Stomach (tissue), 9 donors: ENCODE results near the gene KASH5. TPM values are rescaled to one million over a fixed set of nuclear protein-coding genes. Genes with fewer than 3 reads are reported as not detected.

Source experiments
- DNase-seq, 2 donors: peaks; one replicate each; pipeline versions ENCODE4 v3.0.0 to v3.0.0-alpha.2; 2013 to 2019
- H3K27ac ChIP-seq, 5 donors: fragments of 200-600 bp in 4 of 5; sonication (generic) in 4 of 5; one replicate each; pipeline ENCODE4 v1.5.1; 2013 to 2019; ENCODE audit warnings: mild to moderate bottlenecking in 1 of 5, moderate library complexity in 1 of 5
- H3K27me3 ChIP-seq, 3 donors: fragments of 200-600 bp; sonication (generic); one replicate each; pipeline ENCODE4 v1.5.1; 2017 to 2019; ENCODE audit warnings: mixed run types in 1 of 3
- H3K36me3 ChIP-seq, 4 donors: fragments of 200-600 bp; sonication (generic); 1 replicate in 3 of 4; 2 replicates in 1 of 4; pipeline ENCODE4 v1.5.1; 2016 to 2019
- H3K4me1 ChIP-seq, 4 donors: fragments of 200-600 bp; sonication (generic); one replicate each; pipeline ENCODE4 v1.5.1; 2016 to 2019
- H3K4me3 ChIP-seq, 4 donors: fragments of 200-600 bp; sonication (generic) in 3 of 4; one replicate each; pipeline ENCODE4 v1.5.1; 2016 to 2019; ENCODE audit warnings: mild to moderate bottlenecking in 1 of 4
- H3K9me3 ChIP-seq, 4 donors: fragments of 200-600 bp; sonication (generic); one replicate each; pipeline ENCODE4 v1.5.1; 2016 to 2019
- CTCF ChIP-seq, 7 experiments: fragments of 450-650 bp in 4 of 7; fragments of 200-600 bp in 3 of 7; sonication (generic) in 3 of 7; IDR thresholded peaks; one replicate each; pipeline ENCODE4 v1.5.1; 2016 to 2019; ENCODE audit warnings: antibody characterized with exemption in 7 of 7, control low read depth in 2 of 7, mild to moderate bottlenecking in 1 of 7
- EP300 ChIP-seq: sonication (generic); formaldehyde crosslinking; IDR thresholded peaks from one replicate; pipeline ENCODE4 v1.6.1; 2017; ENCODE audit warnings: antibody characterized with exemption
- POLR2A ChIP-seq, 4 donors: fragments of 450-650 bp; IDR thresholded peaks; one replicate each; pipeline ENCODE4 v1.6.1; 2016; ENCODE audit warnings: antibody characterized with exemption in 4 of 4, control low read depth in 2 of 4, mild to moderate bottlenecking in 1 of 4, moderate library complexity in 1 of 4
- POLR2AphosphoS5 ChIP-seq, 3 donors: sonication (generic); formaldehyde crosslinking; IDR thresholded peaks; one replicate each; pipeline ENCODE4 v1.6.1; 2016; ENCODE audit warnings: antibody characterized with exemption in 3 of 3
- WGBS, 5 donors: extraction: QIAGEN DNeasy Blood & Tissue Kit in 3 of 5; methylation state at CpG; one replicate each; pipeline versions ENCODE4 v1.1.5 to v1.1.7; 2013 to 2018; 5-methylcytosine and 5-hydroxymethylcytosine counted together
- intact Hi-C: fragments of 100-400 bp; cut with DNase I; formaldehyde crosslinking; loops from one replicate; pipeline ENCODE4 v1.15.1; 2023; ENCODE audit warnings: low total_unique reads
- polyA plus RNA-seq, 3 donors: library from polyadenylated mRNA; stranded (reverse); fragments of 200-250 nt; gene quantifications; one replicate each; pipeline ENCODE4 v1.2.3, GENCODE V29; 2013
- total RNA-seq, 5 donors: library from RNA; depleted of rRNA; stranded (reverse); fragments of >200 nt; gene quantifications; one replicate each; pipeline versions ENCODE4 v1.1.0 to v1.2.3, GENCODE V29; 2014 to 2016
- donor health status: healthy with polysubstance abuse.
- donor health status: Bipolar disorder and iron deficiency.
- donor health status: healthy.

Gene KASH5
- total and polyA plus RNA-seq, 8 donors = 0.20 to 0.37 TPM; not detected in 6

- Histone ChIP-seq H3K9me3 (no peaks in the 10 kb centered on the region), H3K4me3 (no peak overlapping the region), H3K27me3 (peaks cover 33 to 100% (median 99%) of the 10 kb centered on the region in 3 donors), H3K4me1 (peaks cover 3 to 22% (median 15%) of the 10 kb centered on the region in 4 donors), H3K36me3 (no peaks in the 10 kb centered on the region), H3K27ac (no peak overlapping the region)
- WGBS, 5 donors = 17 to 24% (median 21%) methylated on average over 14 to 31 of the region's 31 CpGs
- no peak for DNase-seq
- TF ChIP-seq CTCF (IDR thresholded peaks at IDR 0.05) (no peak), POLR2AphosphoS5 (IDR thresholded peaks at IDR 0.05) (no peak), POLR2A (IDR thresholded peaks at IDR 0.05) (no peak), EP300 (no peak)
- intact Hi-C loops = loop anchor here (5.0 kb wide), 1 partner anchor 36 kb away; no protein-coding TSS in a partner anchor
These were observed 45.3 kb downstream of the KASH5 start for GRCh38 chr19:49433240-49433901.

- no peak for DNase-seq
- intact Hi-C loops = loop anchor here (5.0 kb wide), 1 partner anchor 38 kb away; no protein-coding TSS in a partner anchor
- Histone ChIP-seq H3K9me3 (no peaks in the 10 kb centered on the region), H3K27ac (no peak overlapping the region), H3K36me3 (no peaks in the 10 kb centered on the region), H3K4me3 (no peak overlapping the region), H3K4me1 (peaks cover 0 to 18% (median 10%) of the 10 kb centered on the region in 4 donors), H3K27me3 (peaks cover 30 to 100% (median 98%) of the 10 kb centered on the region in 3 donors)
- TF ChIP-seq POLR2AphosphoS5 (IDR thresholded peaks at IDR 0.05) (no peak), POLR2A (IDR thresholded peaks at IDR 0.05) (no peak), CTCF (IDR thresholded peaks at IDR 0.05) (no peak), EP300 (no peak)
- WGBS, 5 donors = 84 to 88% (median 85%) methylated on average over 18 of the region's 18 CpGs
These were observed 47.0 kb downstream of the KASH5 start for GRCh38 chr19:49434907-49435583.

- no peaks in the 10 kb centered on the region for H3K9me3 ChIP-seq
- no peak overlapping the region for H3K27ac ChIP-seq
- H3K4me3 ChIP-seq = no peak overlapping the region
- no peaks in the 10 kb centered on the region for H3K36me3 ChIP-seq
- TF ChIP-seq CTCF (IDR thresholded peaks at IDR 0.05) (no peak), POLR2A (IDR thresholded peaks at IDR 0.05) (no peak), POLR2AphosphoS5 (IDR thresholded peaks at IDR 0.05) (no peak)
- 80 to 84% (median 82%) methylated on average over 10 of the region's 10 CpGs for WGBS, 5 donors
- peaks cover 0 to 18% (median 10%) of the 10 kb centered on the region in 4 donors for H3K4me1 ChIP-seq
- DNase-seq = no peak
- intact Hi-C loops = no loop called here
- peaks cover 27 to 100% (median 98%) of the 10 kb centered on the region in 3 donors for H3K27me3 ChIP-seq
These were observed 47.6 kb downstream of the KASH5 start for GRCh38 chr19:49435670-49436069.

- intact Hi-C loops = no loop called here
- 10 to 14% (median 11%) methylated on average over 22 to 42 of the region's 42 CpGs for WGBS, 5 donors
- no peak for TF ChIP-seq CTCF (IDR thresholded peaks at IDR 0.05)
- TF ChIP-seq POLR2AphosphoS5 (IDR thresholded peaks at IDR 0.05) = no peak
- TF ChIP-seq EP300 = no peak
- TF ChIP-seq POLR2A (IDR thresholded peaks at IDR 0.05) = no peak
- H3K4me1 ChIP-seq = peaks cover 0 to 25% (median 14%) of the 10 kb centered on the region in 4 donors
- DNase-seq = peak in 1 of 2 donors; percentile 76
- H3K27me3 ChIP-seq = peaks cover 27 to 100% (median 98%) of the 10 kb centered on the region in 3 donors
- H3K4me3 ChIP-seq = no peak overlapping the region
- no peaks in the 10 kb centered on the region for H3K9me3 ChIP-seq
- H3K27ac ChIP-seq = no peak overlapping the region
- H3K36me3 ChIP-seq = no peaks in the 10 kb centered on the region
These were observed 48.5 kb downstream of the KASH5 start for GRCh38 chr19:49436381-49437017.
